ENCODE measurements around the gene FBXL17.

FBXL17 gene

GRCh38 chr5:108036482-108036881 is 345.4 kb downstream of the FBXL17 start:
- Histone ChIP-seq H3K27me3 (replicated peaks; ENCODE audit: control insufficient read depth, insufficient read depth, low read length) (no peaks in the 10 kb centered on the region), H3K9ac (ENCODE audit: low read length) (no peak overlapping the region), H3K4me1 (ENCODE audit: control insufficient read depth, insufficient read depth, low read length) (no peaks in the 10 kb centered on the region), H3K36me3 (ENCODE audit: control insufficient read depth, insufficient read depth, low read length, severe bottlenecking) (no peaks in the 10 kb centered on the region), H3K9me3 (ENCODE audit: control insufficient read depth, low read length) (no peaks in the 10 kb centered on the region), H3K4me3 (ENCODE audit: low read length) (no peak overlapping the region)
- DNase-seq (ENCODE audit: low read depth) = no peak

GRCh38 chr5:108028883-108029282 is 353.0 kb downstream of the FBXL17 start:
- Histone ChIP-seq H3K9ac (ENCODE audit: low read length) (no peak overlapping the region), H3K4me1 (ENCODE audit: control insufficient read depth, insufficient read depth, low read length) (peaks cover 11% of the 10 kb centered on the region), H3K27me3 (replicated peaks; ENCODE audit: control insufficient read depth, insufficient read depth, low read length) (no peaks in the 10 kb centered on the region), H3K4me3 (ENCODE audit: low read length) (no peak overlapping the region), H3K9me3 (ENCODE audit: control insufficient read depth, low read length) (no peaks in the 10 kb centered on the region), H3K36me3 (ENCODE audit: control insufficient read depth, insufficient read depth, low read length, severe bottlenecking) (no peaks in the 10 kb centered on the region)
- DNase-seq (ENCODE audit: low read depth) = no peak

GRCh38 chr5:108028412-108028811 is 353.5 kb downstream of the FBXL17 start:
- no peaks in the 10 kb centered on the region for H3K27me3 ChIP-seq (replicated peaks; ENCODE audit: control insufficient read depth, insufficient read depth, low read length)

GRCh38 chr5:108025957-108026356 is 355.9 kb downstream of the FBXL17 start:
- Histone ChIP-seq H3K4me3 (ENCODE audit: low read length) (no peak overlapping the region), H3K9ac (ENCODE audit: low read length) (no peak overlapping the region), H3K36me3 (ENCODE audit: control insufficient read depth, insufficient read depth, low read length, severe bottlenecking) (no peaks in the 10 kb centered on the region), H3K27me3 (replicated peaks; ENCODE audit: control insufficient read depth, insufficient read depth, low read length) (no peaks in the 10 kb centered on the region), H3K4me1 (ENCODE audit: control insufficient read depth, insufficient read depth, low read length) (peaks cover 11% of the 10 kb centered on the region), H3K9me3 (ENCODE audit: control insufficient read depth, low read length) (no peaks in the 10 kb centered on the region)
- DNase-seq (ENCODE audit: low read depth) = no peak

More at GRCh38 chr5:108028412-108028811, 353.5 kb downstream of the FBXL17 start:
- Histone ChIP-seq H3K4me3 (ENCODE audit: low read length) (no peak overlapping the region), H3K9me3 (ENCODE audit: control insufficient read depth, low read length) (no peaks in the 10 kb centered on the region), H3K4me1 (ENCODE audit: control insufficient read depth, insufficient read depth, low read length) (peaks cover 11% of the 10 kb centered on the region), H3K36me3 (ENCODE audit: control insufficient read depth, insufficient read depth, low read length, severe bottlenecking) (no peaks in the 10 kb centered on the region), H3K9ac (ENCODE audit: low read length) (no peak overlapping the region)
- DNase-seq (ENCODE audit: low read depth) = no peak

- no peak overlapping the region for H3K4me3 ChIP-seq (ENCODE audit: low read length)
- no peaks in the 10 kb centered on the region for H3K36me3 ChIP-seq (ENCODE audit: control insufficient read depth, insufficient read depth, low read length, severe bottlenecking)
- H3K27me3 ChIP-seq (replicated peaks; ENCODE audit: control insufficient read depth, insufficient read depth, low read length) = no peaks in the 10 kb centered on the region
- DNase-seq (ENCODE audit: low read depth) = no peak
- no peak overlapping the region for H3K9ac ChIP-seq (ENCODE audit: low read length)
- no peaks in the 10 kb centered on the region for H3K9me3 ChIP-seq (ENCODE audit: control insufficient read depth, low read length)
- peaks cover 11% of the 10 kb centered on the region for H3K4me1 ChIP-seq (ENCODE audit: control insufficient read depth, insufficient read depth, low read length)
Measured at GRCh38 chr5:108024986-108025385, 356.9 kb downstream of the FBXL17 start.

- H3K4me3 ChIP-seq (ENCODE audit: low read length) = no peak overlapping the region
Measured at GRCh38 chr5:108016101-108016500, 365.8 kb downstream of the FBXL17 start.

GRCh38 chr5:108006791-108007190 is 375.1 kb downstream of the FBXL17 start:
- DNase-seq (ENCODE audit: low read depth) = no peak
- H3K9ac ChIP-seq (ENCODE audit: low read length) = no peak overlapping the region
- H3K4me1 ChIP-seq (ENCODE audit: control insufficient read depth, insufficient read depth, low read length) = peaks cover 5% of the 10 kb centered on the region
- no peaks in the 10 kb centered on the region for H3K27me3 ChIP-seq (replicated peaks; ENCODE audit: control insufficient read depth, insufficient read depth, low read length)
- no peaks in the 10 kb centered on the region for H3K36me3 ChIP-seq (ENCODE audit: control insufficient read depth, insufficient read depth, low read length, severe bottlenecking)
- no peak overlapping the region for H3K4me3 ChIP-seq (ENCODE audit: low read length)
- H3K9me3 ChIP-seq (ENCODE audit: control insufficient read depth, low read length) = no peaks in the 10 kb centered on the region

More at GRCh38 chr5:108016101-108016500, 365.8 kb downstream of the FBXL17 start:
- no peaks in the 10 kb centered on the region for H3K36me3 ChIP-seq (ENCODE audit: control insufficient read depth, insufficient read depth, low read length, severe bottlenecking)
- H3K9me3 ChIP-seq (ENCODE audit: control insufficient read depth, low read length) = no peaks in the 10 kb centered on the region
- H3K27me3 ChIP-seq (replicated peaks; ENCODE audit: control insufficient read depth, insufficient read depth, low read length) = no peaks in the 10 kb centered on the region
- no peaks in the 10 kb centered on the region for H3K4me1 ChIP-seq (ENCODE audit: control insufficient read depth, insufficient read depth, low read length)
- peak; percentile 35 for DNase-seq (ENCODE audit: low read depth)
- no peak overlapping the region for H3K9ac ChIP-seq (ENCODE audit: low read length)

GRCh38 chr5:108003178-108003577 is 378.7 kb downstream of the FBXL17 start:
- Histone ChIP-seq H3K27me3 (replicated peaks; ENCODE audit: control insufficient read depth, insufficient read depth, low read length) (no peaks in the 10 kb centered on the region), H3K36me3 (ENCODE audit: control insufficient read depth, insufficient read depth, low read length, severe bottlenecking) (no peaks in the 10 kb centered on the region), H3K9me3 (ENCODE audit: control insufficient read depth, low read length) (no peaks in the 10 kb centered on the region), H3K9ac (ENCODE audit: low read length) (peak overlapping the region; percentile 69), H3K4me1 (ENCODE audit: control insufficient read depth, insufficient read depth, low read length) (peaks cover 5% of the 10 kb centered on the region), H3K4me3 (ENCODE audit: low read length) (peak overlapping the region; percentile 72)
- peak; percentile 79 for DNase-seq (ENCODE audit: low read depth)

GRCh38 chr5:108001222-108001621 is 380.7 kb downstream of the FBXL17 start:
- no peak overlapping the region for H3K4me3 ChIP-seq (ENCODE audit: low read length)
- DNase-seq (ENCODE audit: low read depth) = no peak
- no peaks in the 10 kb centered on the region for H3K9me3 ChIP-seq (ENCODE audit: control insufficient read depth, low read length)
- H3K4me1 ChIP-seq (ENCODE audit: control insufficient read depth, insufficient read depth, low read length) = peaks cover 5% of the 10 kb centered on the region
- no peaks in the 10 kb centered on the region for H3K36me3 ChIP-seq (ENCODE audit: control insufficient read depth, insufficient read depth, low read length, severe bottlenecking)
- no peaks in the 10 kb centered on the region for H3K27me3 ChIP-seq (replicated peaks; ENCODE audit: control insufficient read depth, insufficient read depth, low read length)
- H3K9ac ChIP-seq (ENCODE audit: low read length) = no peak overlapping the region

- H3K4me3 ChIP-seq (ENCODE audit: low read length) = no peak overlapping the region
- no peaks in the 10 kb centered on the region for H3K27me3 ChIP-seq (replicated peaks; ENCODE audit: control insufficient read depth, insufficient read depth, low read length)
Measured at GRCh38 chr5:107997338-107997980, 384.4 kb downstream of the FBXL17 start.

GRCh38 chr5:107993341-107993740 is 388.6 kb downstream of the FBXL17 start:
- no peaks in the 10 kb centered on the region for H3K9me3 ChIP-seq (ENCODE audit: control insufficient read depth, low read length)
- no peak overlapping the region for H3K9ac ChIP-seq (ENCODE audit: low read length)
- H3K27me3 ChIP-seq (replicated peaks; ENCODE audit: control insufficient read depth, insufficient read depth, low read length) = no peaks in the 10 kb centered on the region
- H3K4me1 ChIP-seq (ENCODE audit: control insufficient read depth, insufficient read depth, low read length) = no peaks in the 10 kb centered on the region
- DNase-seq (ENCODE audit: low read depth) = no peak
- H3K36me3 ChIP-seq (ENCODE audit: control insufficient read depth, insufficient read depth, low read length, severe bottlenecking) = no peaks in the 10 kb centered on the region
- no peak overlapping the region for H3K4me3 ChIP-seq (ENCODE audit: low read length)

More at GRCh38 chr5:107997338-107997980, 384.4 kb downstream of the FBXL17 start:
- Histone ChIP-seq H3K9me3 (ENCODE audit: control insufficient read depth, low read length) (no peaks in the 10 kb centered on the region), H3K36me3 (ENCODE audit: control insufficient read depth, insufficient read depth, low read length, severe bottlenecking) (no peaks in the 10 kb centered on the region), H3K9ac (ENCODE audit: low read length) (no peak overlapping the region), H3K4me1 (ENCODE audit: control insufficient read depth, insufficient read depth, low read length) (no peaks in the 10 kb centered on the region)
- DNase-seq (ENCODE audit: low read depth) = peak; percentile 18
